Measurements from ENCODE around the gene TSC22D3.

TSC22D3 gene

DNA sequence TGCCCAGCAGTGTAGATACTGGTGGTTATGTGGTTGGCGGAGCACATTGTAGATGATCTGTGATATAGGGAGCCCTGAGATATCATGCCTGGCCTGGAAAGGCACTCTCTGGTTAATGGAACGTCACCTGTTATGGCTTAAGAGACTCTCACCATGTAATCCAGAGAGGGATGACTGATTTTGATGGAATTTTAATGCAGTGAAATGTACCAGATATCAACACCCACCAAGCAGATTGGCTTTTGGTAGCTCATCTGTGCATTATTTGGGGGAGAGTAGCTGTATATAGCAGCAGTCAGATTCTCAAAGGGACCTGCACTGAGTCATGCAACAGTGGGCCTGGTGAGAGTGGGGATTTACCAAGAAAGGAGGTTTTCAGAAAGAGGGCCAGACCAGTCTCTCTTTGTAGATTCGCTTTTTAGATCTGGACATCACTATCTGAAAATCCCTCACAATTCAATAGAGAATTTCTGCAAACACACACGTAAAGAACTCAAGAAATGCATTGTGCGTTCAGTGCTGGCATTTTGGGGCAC, 17.3 kb downstream of the TSC22D3 start:
- TF ChIP-seq ZFX (IDR thresholded peaks at IDR 0.05): no peak
- TF ChIP-seq, protein P1, sequence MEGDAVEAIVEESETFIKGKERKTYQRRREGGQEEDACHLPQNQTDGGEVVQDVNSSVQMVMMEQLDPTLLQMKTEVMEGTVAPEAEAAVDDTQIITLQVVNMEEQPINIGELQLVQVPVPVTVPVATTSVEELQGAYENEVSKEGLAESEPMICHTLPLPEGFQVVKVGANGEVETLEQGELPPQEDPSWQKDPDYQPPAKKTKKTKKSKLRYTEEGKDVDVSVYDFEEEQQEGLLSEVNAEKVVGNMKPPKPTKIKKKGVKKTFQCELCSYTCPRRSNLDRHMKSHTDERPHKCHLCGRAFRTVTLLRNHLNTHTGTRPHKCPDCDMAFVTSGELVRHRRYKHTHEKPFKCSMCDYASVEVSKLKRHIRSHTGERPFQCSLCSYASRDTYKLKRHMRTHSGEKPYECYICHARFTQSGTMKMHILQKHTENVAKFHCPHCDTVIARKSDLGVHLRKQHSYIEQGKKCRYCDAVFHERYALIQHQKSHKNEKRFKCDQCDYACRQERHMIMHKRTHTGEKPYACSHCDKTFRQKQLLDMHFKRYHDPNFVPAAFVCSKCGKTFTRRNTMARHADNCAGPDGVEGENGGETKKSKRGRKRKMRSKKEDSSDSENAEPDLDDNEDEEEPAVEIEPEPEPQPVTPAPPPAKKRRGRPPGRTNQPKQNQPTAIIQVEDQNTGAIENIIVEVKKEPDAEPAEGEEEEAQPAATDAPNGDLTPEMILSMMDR (conservative IDR thresholded peaks at IDR 0.05): no peak
- H3K27ac ChIP-seq: no peak overlapping the region

DNA sequence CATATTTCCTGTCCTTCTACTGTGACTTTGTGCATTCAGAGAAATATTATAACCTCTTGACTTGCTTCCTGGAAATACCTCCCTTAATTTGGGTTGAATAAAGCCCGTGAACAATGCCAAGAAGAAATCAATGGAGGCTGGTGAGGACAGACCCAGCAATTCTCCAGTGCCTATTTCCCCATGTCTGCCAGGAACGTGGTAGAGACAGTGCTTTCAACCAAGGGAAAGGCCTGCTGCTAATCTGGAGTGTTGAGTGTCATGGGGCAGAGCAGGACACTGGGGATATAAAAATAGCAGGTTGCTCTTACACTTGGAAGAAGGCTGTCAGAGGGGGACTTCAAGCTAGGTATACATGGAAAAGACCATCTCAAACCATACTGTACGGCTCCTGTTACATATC, 19.9 kb downstream of the TSC22D3 start:
- H3K27ac ChIP-seq: no peak overlapping the region
- TF ChIP-seq, protein P1 (conservative IDR thresholded peaks at IDR 0.05): no peak
- TF ChIP-seq ZFX (IDR thresholded peaks at IDR 0.05): no peak

DNA sequence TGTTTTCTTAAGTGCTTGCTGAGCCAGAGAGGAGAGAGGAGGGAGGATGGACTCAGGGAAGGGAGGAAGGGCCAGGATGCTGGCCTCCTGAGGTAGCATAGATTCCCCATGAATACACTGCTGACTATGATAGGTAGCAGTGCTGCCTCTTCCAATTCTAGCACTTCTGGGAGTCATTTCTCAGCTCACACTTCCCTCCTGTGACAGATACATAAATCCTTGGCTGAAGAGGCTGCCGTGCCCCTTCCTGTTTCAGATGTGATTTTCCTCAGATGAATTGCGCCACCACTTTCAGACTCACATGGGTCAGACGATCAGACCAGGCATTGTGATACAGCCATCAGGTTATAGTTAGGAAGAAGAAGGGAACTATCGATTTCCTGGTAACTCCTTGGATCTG, 22.4 kb downstream of the TSC22D3 start:
- TF ChIP-seq, protein P1 (conservative IDR thresholded peaks at IDR 0.05): no peak
- TF ChIP-seq ZFX (IDR thresholded peaks at IDR 0.05): no peak
- H3K27ac ChIP-seq: no peak overlapping the region

DNA sequence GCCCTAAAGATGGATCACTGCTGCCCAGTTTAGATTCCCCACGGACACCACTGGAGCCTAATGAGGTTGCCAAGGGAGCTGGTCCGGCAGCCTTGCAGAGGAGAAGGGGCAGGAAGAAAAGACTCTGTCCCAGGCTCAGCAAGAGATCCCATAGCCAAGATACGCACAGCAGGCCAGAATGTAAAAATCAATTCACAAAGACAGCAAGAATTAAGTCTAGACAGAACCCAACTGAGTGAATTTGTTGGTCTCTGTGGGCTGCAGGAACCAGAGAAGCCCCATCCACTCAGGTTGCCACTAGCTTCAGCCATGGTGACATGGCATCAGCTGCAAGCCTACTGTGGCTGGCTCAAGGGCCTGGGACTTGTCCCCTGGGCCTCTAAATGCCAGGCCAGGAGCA, 22.9 kb downstream of the TSC22D3 start:
- TF ChIP-seq, protein P1 (conservative IDR thresholded peaks at IDR 0.05): no peak
- TF ChIP-seq ZFX (IDR thresholded peaks at IDR 0.05): no peak
- no peak overlapping the region for H3K27ac ChIP-seq

DNA sequence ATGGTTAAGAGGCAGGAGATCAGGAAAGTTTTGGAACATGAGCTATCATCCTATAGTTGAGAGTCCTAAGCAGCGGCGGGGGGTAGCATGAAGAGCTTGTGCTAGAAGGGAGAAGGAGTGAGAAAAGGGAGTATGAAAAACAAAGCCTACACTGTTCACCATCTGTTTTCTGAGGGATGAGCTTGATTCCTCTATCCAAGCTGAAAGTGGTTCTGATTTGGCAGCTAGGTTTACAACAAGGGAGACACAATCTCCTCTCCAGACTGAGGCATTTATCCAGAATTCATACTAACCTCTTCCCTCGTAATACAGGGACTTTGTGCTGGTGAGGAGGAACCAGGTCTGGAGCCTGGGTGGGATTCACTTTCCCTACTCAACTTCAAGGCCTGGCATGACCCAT, 23.5 kb downstream of the TSC22D3 start:
- H3K27ac ChIP-seq: no peak overlapping the region
- TF ChIP-seq, protein P1 (conservative IDR thresholded peaks at IDR 0.05): no peak
- TF ChIP-seq ZFX (IDR thresholded peaks at IDR 0.05): no peak

DNA sequence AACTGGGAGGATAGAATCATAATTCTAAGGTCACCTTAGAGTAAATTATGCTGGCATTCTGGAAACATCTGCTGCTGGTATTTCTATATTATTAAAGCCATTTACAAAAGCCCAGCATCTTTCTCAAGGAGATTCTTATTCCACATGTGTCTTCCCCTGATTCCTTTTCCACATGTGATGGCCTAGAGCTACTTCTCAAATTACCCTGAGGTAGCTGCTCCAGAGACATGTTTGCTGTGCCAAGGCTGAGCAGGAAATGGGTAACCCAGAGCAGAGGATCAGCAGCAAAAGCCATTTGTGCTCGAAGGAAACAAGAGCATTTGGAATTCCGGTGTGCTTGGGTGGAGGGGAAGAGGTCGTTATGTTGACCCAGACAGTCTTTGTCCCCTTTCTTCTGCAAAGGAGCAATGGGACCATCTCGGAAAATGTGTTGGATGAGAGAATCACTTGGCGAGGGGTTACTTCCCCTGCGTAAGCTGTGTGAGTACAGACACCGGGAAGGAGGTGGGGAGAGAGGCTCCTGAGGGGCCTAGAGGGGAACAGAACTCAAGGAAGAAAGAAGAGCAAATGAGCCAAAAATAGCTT, 24.6 kb downstream of the TSC22D3 start:
- no peak overlapping the region for H3K27ac ChIP-seq
- no peak for TF ChIP-seq ZFX (IDR thresholded peaks at IDR 0.05)
- TF ChIP-seq, protein P1 (conservative IDR thresholded peaks at IDR 0.05): no peak

DNA sequence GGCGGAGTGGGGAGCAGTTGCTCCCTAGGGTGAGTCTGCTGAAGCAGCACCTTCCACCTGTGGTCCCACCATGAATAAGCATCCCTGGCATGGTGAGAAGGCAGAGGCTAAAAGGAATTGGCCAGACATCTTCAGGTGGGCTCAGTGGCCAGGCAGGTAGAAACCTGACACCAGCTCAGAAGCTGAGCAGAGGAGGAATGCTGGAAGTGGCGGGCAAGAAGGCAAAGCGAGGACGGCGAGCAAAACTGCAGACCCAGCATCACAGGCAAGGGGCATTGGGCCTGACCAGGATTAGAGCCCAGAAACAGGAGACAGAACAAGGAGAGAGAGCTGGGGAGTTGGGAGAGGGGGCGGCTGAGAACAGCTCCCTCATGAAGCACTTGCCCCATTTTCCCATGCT, 25.3 kb downstream of the TSC22D3 start:
- no peak overlapping the region for H3K27ac ChIP-seq
- no peak for TF ChIP-seq ZFX (IDR thresholded peaks at IDR 0.05)
- TF ChIP-seq, protein P1 (conservative IDR thresholded peaks at IDR 0.05): no peak
